ENCODE results near the gene FOXJ2.

DNA sequence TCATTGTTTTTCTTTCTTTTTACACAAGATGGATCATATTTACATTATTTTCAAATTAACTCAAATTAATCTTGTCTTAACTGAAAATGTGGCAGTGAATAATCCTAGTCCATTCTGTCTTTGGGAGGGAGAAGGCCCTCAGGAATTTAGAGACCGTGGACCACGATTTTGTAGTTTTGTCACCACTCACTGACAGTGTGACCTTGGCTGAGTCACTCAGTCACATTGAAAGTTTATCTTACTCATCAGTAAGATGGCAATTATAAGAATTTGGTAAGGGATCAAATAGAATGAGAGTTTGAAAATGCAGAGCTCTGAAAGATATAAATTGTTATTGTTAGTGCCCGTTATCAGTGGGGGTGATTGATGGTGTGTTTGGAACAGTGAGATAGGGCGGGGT is 16.4 kb downstream of the FOXJ2 start:
- TF ChIP-seq, protein P1, sequence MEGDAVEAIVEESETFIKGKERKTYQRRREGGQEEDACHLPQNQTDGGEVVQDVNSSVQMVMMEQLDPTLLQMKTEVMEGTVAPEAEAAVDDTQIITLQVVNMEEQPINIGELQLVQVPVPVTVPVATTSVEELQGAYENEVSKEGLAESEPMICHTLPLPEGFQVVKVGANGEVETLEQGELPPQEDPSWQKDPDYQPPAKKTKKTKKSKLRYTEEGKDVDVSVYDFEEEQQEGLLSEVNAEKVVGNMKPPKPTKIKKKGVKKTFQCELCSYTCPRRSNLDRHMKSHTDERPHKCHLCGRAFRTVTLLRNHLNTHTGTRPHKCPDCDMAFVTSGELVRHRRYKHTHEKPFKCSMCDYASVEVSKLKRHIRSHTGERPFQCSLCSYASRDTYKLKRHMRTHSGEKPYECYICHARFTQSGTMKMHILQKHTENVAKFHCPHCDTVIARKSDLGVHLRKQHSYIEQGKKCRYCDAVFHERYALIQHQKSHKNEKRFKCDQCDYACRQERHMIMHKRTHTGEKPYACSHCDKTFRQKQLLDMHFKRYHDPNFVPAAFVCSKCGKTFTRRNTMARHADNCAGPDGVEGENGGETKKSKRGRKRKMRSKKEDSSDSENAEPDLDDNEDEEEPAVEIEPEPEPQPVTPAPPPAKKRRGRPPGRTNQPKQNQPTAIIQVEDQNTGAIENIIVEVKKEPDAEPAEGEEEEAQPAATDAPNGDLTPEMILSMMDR (conservative IDR thresholded peaks at IDR 0.05; ENCODE audit: low read depth, low read length), result no peak
- TF ChIP-seq EZH2 (IDR thresholded peaks at IDR 0.05; ENCODE audit: low read length, unreplicated experiment), result no peak
